Fibroblast of lung (primary cell): ENCODE measurements around the gene MSANTD2. TPM values are rescaled to one million over a fixed set of nuclear protein-coding genes. Genes with fewer than 3 reads are reported as not detected.

Source experiments
- DNase-seq, 2 donors: peaks; one replicate each; pipeline versions ENCODE4 v3.0.0 to v3.0.0-alpha.2; 2010; ENCODE audit warnings: low read depth in 2 of 2
- H2AFZ ChIP-seq: 2 replicates; pipeline ENCODE4 v1.5.1; 2012; ENCODE audit warnings: low read length, control low read depth, inconsistent platforms
- H3K27ac ChIP-seq: 2 replicates; pipeline ENCODE4 v1.5.1; 2011; ENCODE audit warnings: low read length, control low read depth; ENCODE audit not compliant: insufficient read depth
- H3K27me3 ChIP-seq: 2 replicates; pipeline ENCODE4 v1.5.1; 2011; ENCODE audit warnings: mild to moderate bottlenecking, low read length; ENCODE audit not compliant: control insufficient read depth, insufficient read depth
- H3K36me3 ChIP-seq: 2 replicates; pipeline ENCODE4 v1.5.1; 2011; ENCODE audit warnings: low read length; ENCODE audit not compliant: control insufficient read depth, insufficient read depth
- H3K4me1 ChIP-seq: 2 replicates; pipeline ENCODE4 v1.5.1; 2011; ENCODE audit warnings: low read length; ENCODE audit not compliant: control insufficient read depth, insufficient read depth; ENCODE audit errors: extremely low read depth
- H3K4me2 ChIP-seq: 2 replicates; pipeline ENCODE4 v1.5.1; 2011; ENCODE audit warnings: low read length, control low read depth; ENCODE audit not compliant: insufficient read depth; ENCODE audit errors: extremely low read depth
- H3K4me3 ChIP-seq, 4 experiments: fragments of 200-600 bp in 1 of 4; sonication (generic) in 1 of 4; replicated peaks in 1 of 4; 2 replicates each; pipeline ENCODE4 v1.5.1; 2011 to 2016; ENCODE audit warnings: low read length in 4 of 4, low read depth in 3 of 4, mild to moderate bottlenecking in 3 of 4, control low read depth in 2 of 4, inconsistent platforms in 1 of 4, mixed read lengths in 1 of 4; ENCODE audit not compliant: insufficient read depth in 1 of 4; ENCODE audit errors: control extremely low read depth in 1 of 4
- H3K79me2 ChIP-seq: 2 replicates; pipeline ENCODE4 v1.5.1; 2012; ENCODE audit warnings: mild to moderate bottlenecking, low read length, inconsistent platforms; ENCODE audit not compliant: control insufficient read depth, insufficient read depth
- H3K9ac ChIP-seq: 2 replicates; pipeline ENCODE4 v1.5.1; 2011; ENCODE audit warnings: mild to moderate bottlenecking, low read length, control low read depth; ENCODE audit not compliant: insufficient read depth
- H3K9me3 ChIP-seq: 2 replicates; pipeline ENCODE4 v1.5.1; 2012; ENCODE audit warnings: low read depth, low read length; ENCODE audit not compliant: control insufficient read depth, insufficient read depth
- H4K20me1 ChIP-seq: 2 replicates; pipeline ENCODE4 v1.5.1; 2011; ENCODE audit warnings: low read length; ENCODE audit not compliant: control insufficient read depth, insufficient read depth; ENCODE audit errors: extremely low read depth
- CTCF ChIP-seq, 2 donors: IDR thresholded peaks in 1 of 2; conservative IDR thresholded peaks in 1 of 2; 1 replicate in 1 of 2; 2 replicates in 1 of 2; pipeline ENCODE4 v1.5.1; 2011 to 2012; ENCODE audit warnings: low read length in 2 of 2, control low read depth in 1 of 2, inconsistent platforms in 1 of 2, low read depth in 1 of 2, mild to moderate bottlenecking in 1 of 2
- EZH2 ChIP-seq: IDR thresholded peaks from 2 replicates; pipeline ENCODE4 v1.5.1; 2012; ENCODE audit warnings: low read length, control low read depth, mild to moderate bottlenecking; ENCODE audit errors: missing control alignments
- polyA plus RNA-seq, 2 donors: library from polyadenylated mRNA; depleted of rRNA in 1 of 2; stranded (reverse) in 1 of 2; unstranded in 1 of 2; fragments of >200 nt; gene quantifications; 2 replicates each; pipeline ENCODE4 v1.2.1, GENCODE V29; 2011 to 2012; ENCODE audit warnings: missing spikeins in 1 of 2
- total RNA-seq: library from RNA; depleted of rRNA; stranded (reverse); fragments of >200 nt; gene quantifications from 2 replicates; pipeline ENCODE4 v1.2.1, GENCODE V29; 2014

The MSANTD2 gene
- total and polyA plus RNA-seq, 2 donors (not counting 1 experiment from before 2014, with no cell fraction given), result 6.3 to 6.6 TPM

GRCh38 chr11:124754309-124754708 is 45.9 kb downstream of the MSANTD2 start:
- Histone ChIP-seq H3K4me1 (peaks cover 14% of the 10 kb centered on the region), H3K4me2 (no peak overlapping the region), H3K36me3 (no peaks in the 10 kb centered on the region), H4K20me1 (no peaks in the 10 kb centered on the region), H3K9me3 (no peaks in the 10 kb centered on the region), H3K9ac (no peak overlapping the region), H3K27me3 (peaks cover 5% of the 10 kb centered on the region), H2AFZ (peak overlapping the region; percentile 47), H3K79me2 (no peaks in the 10 kb centered on the region), H3K27ac (peak overlapping the region; percentile 43), H3K4me3 (no peak overlapping the region)
- DNase-seq, result peak in 1 of 2 donors; percentile 15
- TF ChIP-seq CTCF (conservative IDR thresholded peaks at IDR 0.05 in 1 of 2, IDR thresholded peaks at IDR 0.05 in 1 of 2; ENCODE audit: low read depth in 1 of 2, low read length in 2 of 2) (no peak), EZH2 (no peak)

GRCh38 chr11:124753624-124754023 is 46.6 kb downstream of the MSANTD2 start:
- TF ChIP-seq EZH2 (no peak), CTCF (conservative IDR thresholded peaks at IDR 0.05 in 1 of 2, IDR thresholded peaks at IDR 0.05 in 1 of 2; ENCODE audit: low read depth in 1 of 2, low read length in 2 of 2) (no peak)
- H3K4me1 ChIP-seq, result peaks cover 16% of the 10 kb centered on the region
- no peak overlapping the region for H3K4me3 ChIP-seq
- no peaks in the 10 kb centered on the region for H3K79me2 ChIP-seq
- H3K27ac ChIP-seq, result no peak overlapping the region
- no peak overlapping the region for H3K9ac ChIP-seq
- H3K9me3 ChIP-seq, result no peaks in the 10 kb centered on the region
- no peak for DNase-seq
- no peaks in the 10 kb centered on the region for H3K36me3 ChIP-seq
- no peak overlapping the region for H3K4me2 ChIP-seq
- H4K20me1 ChIP-seq, result no peaks in the 10 kb centered on the region
- no peak overlapping the region for H2AFZ ChIP-seq
- H3K27me3 ChIP-seq, result peaks cover 5% of the 10 kb centered on the region

- no peaks in the 10 kb centered on the region for H3K9me3 ChIP-seq
- no peak overlapping the region for H2AFZ ChIP-seq
- no peak overlapping the region for H3K27ac ChIP-seq
- no peaks in the 10 kb centered on the region for H3K36me3 ChIP-seq
- no peak overlapping the region for H3K9ac ChIP-seq
- H3K4me1 ChIP-seq, result peaks cover 16% of the 10 kb centered on the region
- H3K4me3 ChIP-seq, result no peak overlapping the region
- TF ChIP-seq CTCF (conservative IDR thresholded peaks at IDR 0.05 in 1 of 2, IDR thresholded peaks at IDR 0.05 in 1 of 2; ENCODE audit: low read depth in 1 of 2, low read length in 2 of 2) (no peak), EZH2 (no peak)
- H3K4me2 ChIP-seq, result no peak overlapping the region
- H4K20me1 ChIP-seq, result no peaks in the 10 kb centered on the region
- no peak for DNase-seq
- peaks cover 5% of the 10 kb centered on the region for H3K27me3 ChIP-seq
- H3K79me2 ChIP-seq, result no peaks in the 10 kb centered on the region
These were observed 47.0 kb downstream of the MSANTD2 start for GRCh38 chr11:124753205-124753604.
